ENCODE results near the gene FIBP. TPM values are rescaled to one million over a fixed set of nuclear protein-coding genes. Genes with fewer than 3 reads are reported as not detected.

Gene FIBP
- total and polyA plus RNA-seq, 9 donors: 47.1 to 63.8 (median 59.2) TPM

GRCh38 chr11:65871811-65872548, 16.3 kb downstream of the FIBP start:
- no peaks in the 10 kb centered on the region for H3K27me3 ChIP-seq (ENCODE audit: control insufficient read depth, insufficient read depth, low read length)
- no peak for DNase-seq
- H3K4me3 ChIP-seq (ENCODE audit: low read length): peak overlapping the region; percentile 68
- H3K36me3 ChIP-seq (ENCODE audit: control insufficient read depth, insufficient read depth, low read length): peaks cover 43% of the 10 kb centered on the region
- WGBS (ENCODE audit: insufficient coverage): 8% methylated on average over 18 of the region's 26 CpGs
- H3K27ac ChIP-seq (ENCODE audit: low read length): peak overlapping the region; percentile 85
- peaks cover 33% of the 10 kb centered on the region for H3K4me1 ChIP-seq (ENCODE audit: control insufficient read depth, insufficient read depth, low read length)
- no peaks in the 10 kb centered on the region for H3K9me3 ChIP-seq (replicated peaks; ENCODE audit: control insufficient read depth, low read depth, low read length)

- Histone ChIP-seq H3K4me1 (ENCODE audit: control insufficient read depth, insufficient read depth, low read length) (peaks cover 33% of the 10 kb centered on the region), H3K27me3 (ENCODE audit: control insufficient read depth, insufficient read depth, low read length) (no peaks in the 10 kb centered on the region), H3K4me3 (ENCODE audit: low read length) (peak overlapping the region; percentile 68), H3K9me3 (replicated peaks; ENCODE audit: control insufficient read depth, low read depth, low read length) (no peaks in the 10 kb centered on the region), H3K27ac (ENCODE audit: low read length) (peak overlapping the region; percentile 85), H3K36me3 (ENCODE audit: control insufficient read depth, insufficient read depth, low read length) (peaks cover 53% of the 10 kb centered on the region)
- peak; percentile 61 for DNase-seq
- 60% methylated on average over 17 of the region's 24 CpGs for WGBS (ENCODE audit: insufficient coverage)
Measured at GRCh38 chr11:65870706-65871681, 17.3 kb downstream of the FIBP start.

- Histone ChIP-seq H3K27ac (ENCODE audit: low read length) (peak overlapping the region; percentile 13), H3K27me3 (ENCODE audit: control insufficient read depth, insufficient read depth, low read length) (no peaks in the 10 kb centered on the region), H3K9me3 (replicated peaks; ENCODE audit: control insufficient read depth, low read depth, low read length) (no peaks in the 10 kb centered on the region), H3K36me3 (ENCODE audit: control insufficient read depth, insufficient read depth, low read length) (peaks cover 60% of the 10 kb centered on the region), H3K4me1 (ENCODE audit: control insufficient read depth, insufficient read depth, low read length) (peaks cover 33% of the 10 kb centered on the region), H3K4me3 (ENCODE audit: low read length) (no peak overlapping the region)
- 82% methylated on average over 8 of the region's 11 CpGs for WGBS (ENCODE audit: insufficient coverage)
- no peak for DNase-seq
Measured at GRCh38 chr11:65870307-65870658, 18.0 kb downstream of the FIBP start.

- Histone ChIP-seq H3K27ac (ENCODE audit: low read length) (no peak overlapping the region), H3K4me3 (ENCODE audit: low read length) (no peak overlapping the region), H3K36me3 (ENCODE audit: control insufficient read depth, insufficient read depth, low read length) (peaks cover 65% of the 10 kb centered on the region), H3K4me1 (ENCODE audit: control insufficient read depth, insufficient read depth, low read length) (peaks cover 33% of the 10 kb centered on the region), H3K9me3 (replicated peaks; ENCODE audit: control insufficient read depth, low read depth, low read length) (no peaks in the 10 kb centered on the region), H3K27me3 (ENCODE audit: control insufficient read depth, insufficient read depth, low read length) (no peaks in the 10 kb centered on the region)
- DNase-seq: no peak
- 79% methylated on average over 14 of the region's 24 CpGs for WGBS (ENCODE audit: insufficient coverage)
Measured at GRCh38 chr11:65869643-65870306, 18.5 kb downstream of the FIBP start.

- DNase-seq: no peak
- H3K9me3 ChIP-seq (replicated peaks; ENCODE audit: control insufficient read depth, low read depth, low read length): no peaks in the 10 kb centered on the region
- no peaks in the 10 kb centered on the region for H3K27me3 ChIP-seq (ENCODE audit: control insufficient read depth, insufficient read depth, low read length)
- H3K4me1 ChIP-seq (ENCODE audit: control insufficient read depth, insufficient read depth, low read length): peaks cover 31% of the 10 kb centered on the region
- WGBS (ENCODE audit: insufficient coverage): no CpG with 5 or more reads among the region's 3 CpGs
- no peak overlapping the region for H3K27ac ChIP-seq (ENCODE audit: low read length)
- H3K36me3 ChIP-seq (ENCODE audit: control insufficient read depth, insufficient read depth, low read length): peaks cover 74% of the 10 kb centered on the region
- H3K4me3 ChIP-seq (ENCODE audit: low read length): no peak overlapping the region
Measured at GRCh38 chr11:65868907-65869306, 19.4 kb downstream of the FIBP start.

GRCh38 chr11:65868076-65868667, 20.1 kb downstream of the FIBP start:
- Histone ChIP-seq H3K4me3 (ENCODE audit: low read length) (no peak overlapping the region), H3K27ac (ENCODE audit: low read length) (no peak overlapping the region), H3K9me3 (replicated peaks; ENCODE audit: control insufficient read depth, low read depth, low read length) (no peaks in the 10 kb centered on the region), H3K36me3 (ENCODE audit: control insufficient read depth, insufficient read depth, low read length) (peaks cover 81% of the 10 kb centered on the region), H3K27me3 (ENCODE audit: control insufficient read depth, insufficient read depth, low read length) (no peaks in the 10 kb centered on the region), H3K4me1 (ENCODE audit: control insufficient read depth, insufficient read depth, low read length) (peaks cover 26% of the 10 kb centered on the region)
- 73% methylated on average over 13 of the region's 19 CpGs for WGBS (ENCODE audit: insufficient coverage)
- no peak for DNase-seq

- Histone ChIP-seq H3K9me3 (replicated peaks; ENCODE audit: control insufficient read depth, low read depth, low read length) (no peaks in the 10 kb centered on the region), H3K4me1 (ENCODE audit: control insufficient read depth, insufficient read depth, low read length) (peaks cover 26% of the 10 kb centered on the region), H3K4me3 (ENCODE audit: low read length) (no peak overlapping the region), H3K36me3 (ENCODE audit: control insufficient read depth, insufficient read depth, low read length) (peaks cover 88% of the 10 kb centered on the region), H3K27ac (ENCODE audit: low read length) (no peak overlapping the region), H3K27me3 (ENCODE audit: control insufficient read depth, insufficient read depth, low read length) (no peaks in the 10 kb centered on the region)
- no peak for DNase-seq
- WGBS (ENCODE audit: insufficient coverage): 56% methylated on average over 16 of the region's 29 CpGs
Measured at GRCh38 chr11:65867284-65868071, 20.8 kb downstream of the FIBP start.

- Histone ChIP-seq H3K27ac (ENCODE audit: low read length) (no peak overlapping the region), H3K4me3 (ENCODE audit: low read length) (no peak overlapping the region), H3K36me3 (ENCODE audit: control insufficient read depth, insufficient read depth, low read length) (peaks cover 96% of the 10 kb centered on the region), H3K4me1 (ENCODE audit: control insufficient read depth, insufficient read depth, low read length) (peaks cover 28% of the 10 kb centered on the region), H3K9me3 (replicated peaks; ENCODE audit: control insufficient read depth, low read depth, low read length) (no peaks in the 10 kb centered on the region), H3K27me3 (ENCODE audit: control insufficient read depth, insufficient read depth, low read length) (no peaks in the 10 kb centered on the region)
- WGBS (ENCODE audit: insufficient coverage): 72% methylated on average over 21 of the region's 21 CpGs
- peak; percentile 6 for DNase-seq
Measured at GRCh38 chr11:65866509-65867283, 21.6 kb downstream of the FIBP start.
